B cell (primary cell): ENCODE results near the gene UBL3. TPM values are rescaled to one million over a fixed set of nuclear protein-coding genes. Genes with fewer than 3 reads are reported as not detected.

Source experiments
- ATAC-seq: fragments of 200-7000 bp; cut with Tn5 transposase; one replicate; pipeline ENCODE4 v1.10.0; 2021; ENCODE audit warnings: low read depth, mild to moderate bottlenecking, moderate number of reproducible peaks, moderate library complexity
- CTCF ChIA-PET: fragments of 350-600 bp; sonication (Branson Sonifier 250); formaldehyde crosslinking; loops from one replicate; lab custom pipeline; 2021; ENCODE audit warnings: antibody characterized with exemption, inconsistent platforms; lab: Charles Lee
- POLR2A ChIA-PET: fragments of 350-600 bp; sonication (Branson Sonifier 250); formaldehyde crosslinking; loops from one replicate; lab custom pipeline; 2021; ENCODE audit warnings: antibody characterized with exemption; lab: Charles Lee
- DNase-seq: peaks from one replicate; pipeline ENCODE4 v3.0.0; 2013
- H2AFZ ChIP-seq: 2 replicates; pipeline ENCODE4 v1.6.1; 2012; ENCODE audit warnings: mild to moderate bottlenecking, low read depth, low read length; ENCODE audit not compliant: insufficient read depth, poor library complexity, severe bottlenecking
- H3K27ac ChIP-seq, 2 donors: 1 replicate in 1 of 2; 2 replicates in 1 of 2; pipeline ENCODE4 v1.5.1; 2012 to 2013; ENCODE audit warnings: low read length in 2 of 2, mild to moderate bottlenecking in 2 of 2, moderate library complexity in 1 of 2
- H3K27me3 ChIP-seq, 4 experiments: fragments of 200-600 bp in 1 of 4; sonication (generic) in 1 of 4; replicated peaks in 1 of 4; 1 replicate in 2 of 4; 2 replicates in 2 of 4; pipeline versions ENCODE4 v1.6.1 to v1.7.0; 2013 to 2016; ENCODE audit warnings: low read length in 3 of 4, mild to moderate bottlenecking in 2 of 4, mixed read lengths in 1 of 4, moderate library complexity in 1 of 4; ENCODE audit not compliant: insufficient read depth in 4 of 4, control insufficient read depth in 3 of 4; ENCODE audit errors: control extremely low read depth in 1 of 4
- H3K36me3 ChIP-seq, 2 experiments: replicated peaks in 1 of 2; 1 replicate in 1 of 2; 2 replicates in 1 of 2; pipeline versions ENCODE4 v1.6.1 to v1.7.1; 2013; ENCODE audit warnings: low read length in 1 of 2; ENCODE audit not compliant: insufficient read depth in 2 of 2, control insufficient read depth in 1 of 2; ENCODE audit errors: control extremely low read depth in 1 of 2, extremely low read depth in 1 of 2
- H3K4me1 ChIP-seq, 2 donors: fragments of 200-600 bp in 1 of 2; sonication (generic) in 1 of 2; 1 replicate in 1 of 2; 2 replicates in 1 of 2; pipeline versions ENCODE4 v1.5.1 to v1.6.1; 2013 to 2017; ENCODE audit warnings: low read length in 2 of 2; ENCODE audit not compliant: control insufficient read depth in 2 of 2, insufficient read depth in 2 of 2
- H3K4me2 ChIP-seq: replicated peaks from 2 replicates; pipeline ENCODE3; 2012; ENCODE audit warnings: mild to moderate bottlenecking, low read depth, low read length; ENCODE audit not compliant: poor library complexity, severe bottlenecking
- H3K4me3 ChIP-seq, 5 experiments: fragments of 200-600 bp in 1 of 5; sonication (generic) in 1 of 5; 1 replicate in 3 of 5; 2 replicates in 2 of 5; pipeline versions ENCODE4 v1.5.1 to v1.7.0; 2011 to 2016; ENCODE audit warnings: low read length in 4 of 5, mild to moderate bottlenecking in 4 of 5, low read depth in 2 of 5, control low read depth in 1 of 5, moderate library complexity in 1 of 5; ENCODE audit not compliant: insufficient read depth in 1 of 5; ENCODE audit errors: control extremely low read depth in 1 of 5, extremely low read depth in 1 of 5
- H3K79me2 ChIP-seq: fragments of 200-600 bp; sonication (generic); one replicate; pipeline ENCODE4 v1.6.0; 2016; ENCODE audit warnings: low read length; ENCODE audit not compliant: control insufficient read depth, insufficient read depth
- H3K9ac ChIP-seq: fragments of 200-600 bp; sonication (generic); 2 replicates; pipeline ENCODE4 v1.6.1; 2017; ENCODE audit warnings: mild to moderate bottlenecking, low read length, moderate library complexity
- H3K9me3 ChIP-seq, 3 donors: one replicate each; pipeline versions ENCODE4 v1.6.1 to v1.7.1; 2013; ENCODE audit warnings: low read length in 2 of 3; ENCODE audit not compliant: control insufficient read depth in 2 of 3, insufficient read depth in 1 of 3; ENCODE audit errors: control extremely low read depth in 1 of 3
- H4K20me1 ChIP-seq: 2 replicates; pipeline ENCODE4 v1.6.0; 2012; ENCODE audit warnings: mild to moderate bottlenecking, low read length; ENCODE audit not compliant: insufficient read depth, control insufficient read depth, poor library complexity, severe bottlenecking
- H3K27ac Mint-ChIP-seq: one replicate; pipeline ENCODE4 v1.8.0; 2021; ENCODE audit warnings: mixed read lengths
- H3K27me3 Mint-ChIP-seq: one replicate; pipeline ENCODE4 v1.8.0; 2021; ENCODE audit warnings: mixed read lengths
- H3K4me1 Mint-ChIP-seq: one replicate; pipeline ENCODE4 v1.8.0; 2021; ENCODE audit warnings: mixed read lengths
- H3K4me3 Mint-ChIP-seq: one replicate; pipeline ENCODE4 v1.8.0; 2021; ENCODE audit warnings: mixed read lengths
- H3K9me3 Mint-ChIP-seq: one replicate; pipeline ENCODE4 v1.8.0; 2022; ENCODE audit warnings: mixed read lengths; ENCODE audit not compliant: insufficient read depth
- CTCF ChIP-seq: fragments of 200-600 bp; IDR thresholded peaks from one replicate; pipeline ENCODE4 v1.8.0; 2022; ENCODE audit warnings: antibody characterized with exemption, mild to moderate bottlenecking
- EZH2 ChIP-seq: IDR thresholded peaks from 2 replicates; pipeline ENCODE4 v1.6.1; 2012; ENCODE audit warnings: borderline replicate concordance, low read depth, mild to moderate bottlenecking, moderate library complexity, low read length; ENCODE audit not compliant: insufficient read depth, poor library complexity, severe bottlenecking
- WGBS: methylation state at CpG from one replicate; pipeline ENCODE4 v1.1.5; 2013; ENCODE audit warnings: missing lambda C conversion rate; ENCODE audit not compliant: insufficient coverage; 5-methylcytosine and 5-hydroxymethylcytosine counted together
- intact Hi-C: fragments of 100-400 bp; cut with micrococcal nuclease; formaldehyde crosslinking; loops from one replicate; pipeline ENCODE4 v1.10.0; 2022
- polyA plus RNA-seq: library from polyadenylated mRNA; depleted of rRNA; stranded (reverse); fragments of >200 nt; gene quantifications from 2 replicates; pipeline ENCODE4 v1.2.3, GENCODE V29; 2012
- total RNA-seq, 2 donors: library from RNA; stranded (reverse); fragments of 120-200 nt in 1 of 2; gene quantifications; 1 replicate in 1 of 2; 2 replicates in 1 of 2; pipeline versions ENCODE4 v1.2.3 to v1.2.4, GENCODE V29; 2013 to 2022

Gene UBL3
- total and polyA plus RNA-seq, 2 donors (not counting 1 experiment from before 2014, with no cell fraction given) = 7.3 to 27.9 TPM

DNA sequence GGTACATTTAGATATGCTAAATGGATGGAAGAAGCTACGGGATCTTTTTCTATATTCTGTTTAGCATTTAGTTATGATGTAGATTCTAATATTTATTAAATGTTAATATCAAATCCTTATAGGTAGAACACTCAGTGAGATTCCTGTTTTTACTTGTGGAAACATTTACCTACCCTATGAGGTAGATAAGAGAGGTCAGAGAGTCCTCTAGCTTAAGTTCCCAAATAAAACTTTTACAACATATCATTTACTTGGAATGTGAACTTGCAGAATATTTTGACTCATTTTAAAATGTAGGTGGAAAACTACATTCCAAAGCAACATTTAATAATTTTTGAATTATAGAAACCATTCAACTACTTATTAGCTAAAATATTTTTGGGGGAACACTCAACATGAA, 63.7 kb downstream of the UBL3 start:
- H2AFZ ChIP-seq = no peak overlapping the region
- H3K27me3 ChIP-seq = no peaks in the 10 kb centered on the region
- H3K9ac ChIP-seq = no peak overlapping the region
- DNase-seq (no peak), ATAC-seq (no peak)
- POLR2A ChIA-PET = no interaction called here
- H3K27ac Mint-ChIP-seq = no peak overlapping the region
- H3K9me3 ChIP-seq = no peaks in the 10 kb centered on the region
- peaks cover 0 to 2% of the 10 kb centered on the region in 2 donors for H3K4me1 ChIP-seq
- no peaks in the 10 kb centered on the region for H3K9me3 Mint-ChIP-seq
- H3K36me3 ChIP-seq = no peaks in the 10 kb centered on the region
- H3K4me3 Mint-ChIP-seq = no peak overlapping the region
- no peak overlapping the region for H3K4me2 ChIP-seq
- TF ChIP-seq CTCF (no peak), EZH2 (no peak)
- peaks cover 43% of the 10 kb centered on the region for H3K4me1 Mint-ChIP-seq
- CTCF ChIA-PET = interaction anchor here (1.2 to 6.5 kb wide), 3 partner anchors 14 to 328 kb away, joined by 4 to 39 read pairs (median 4); no protein-coding TSS in a partner anchor
- no peaks in the 10 kb centered on the region for H3K27me3 Mint-ChIP-seq
- intact Hi-C loops = no loop called here
- no peak overlapping the region for H3K27ac ChIP-seq
- no peak overlapping the region for H3K4me3 ChIP-seq
- no CpG with 5 or more reads among the region's 1 CpG for WGBS
- peaks cover 71% of the 10 kb centered on the region for H3K79me2 ChIP-seq
- peaks cover 57% of the 10 kb centered on the region for H4K20me1 ChIP-seq

DNA sequence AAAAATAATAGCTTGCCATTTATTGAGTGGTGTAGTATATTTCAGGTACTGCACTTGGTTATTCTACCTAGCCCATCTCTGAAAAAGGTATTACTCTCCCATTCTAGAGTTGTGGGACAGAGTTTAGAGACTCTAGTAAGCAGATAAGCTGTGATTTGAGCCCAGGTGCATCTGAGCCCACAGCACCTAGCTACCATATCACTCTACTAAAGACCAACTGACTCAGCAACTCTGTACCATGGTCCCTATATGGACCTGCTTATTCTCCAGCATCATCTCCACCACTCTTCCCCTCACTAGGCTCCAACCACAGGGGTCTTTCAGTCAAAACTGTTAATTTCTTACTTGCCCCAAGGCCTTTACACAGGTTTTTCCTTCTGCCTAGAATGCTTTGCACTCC, 64.4 kb downstream of the UBL3 start:
- H3K4me1 Mint-ChIP-seq = peaks cover 36% of the 10 kb centered on the region
- ATAC-seq = no peak
- POLR2A ChIA-PET = no interaction called here
- Histone ChIP-seq H3K4me1 (peaks cover 0 to 2% of the 10 kb centered on the region in 2 donors), H3K79me2 (peaks cover 70% of the 10 kb centered on the region), H4K20me1 (peaks cover 55% of the 10 kb centered on the region), H3K9ac (no peak overlapping the region), H3K27me3 (no peaks in the 10 kb centered on the region), H3K9me3 (no peaks in the 10 kb centered on the region), H3K36me3 (no peaks in the 10 kb centered on the region), H3K27ac (no peak overlapping the region), H2AFZ (no peak overlapping the region), H3K4me3 (no peak overlapping the region), H3K4me2 (no peak overlapping the region)
- no peak overlapping the region for H3K27ac Mint-ChIP-seq
- H3K4me3 Mint-ChIP-seq = no peak overlapping the region
- no peaks in the 10 kb centered on the region for H3K27me3 Mint-ChIP-seq
- CTCF ChIA-PET = interaction anchor here (1.4 to 6.5 kb wide), 2 partner anchors 13 to 17 kb away, joined by 4 to 39 read pairs; no protein-coding TSS in a partner anchor
- no peaks in the 10 kb centered on the region for H3K9me3 Mint-ChIP-seq
- no peak for DNase-seq
- TF ChIP-seq EZH2 = no peak
- no peak for TF ChIP-seq CTCF
- intact Hi-C loops = no loop called here
